GM18858 (cell line): ENCODE results near the gene GLIS1.

Experiments
- ATAC-seq: cut with Tn5 transposase; IDR thresholded peaks from one replicate; pipeline ENCODE4 v1.9.1; 2021; ENCODE audit not compliant: unreplicated experiment

GLIS1 gene

GRCh38 chr1:53695116-53695515 lies 43.8 kb downstream of the GLIS1 start:
- no peak for ATAC-seq

DNA sequence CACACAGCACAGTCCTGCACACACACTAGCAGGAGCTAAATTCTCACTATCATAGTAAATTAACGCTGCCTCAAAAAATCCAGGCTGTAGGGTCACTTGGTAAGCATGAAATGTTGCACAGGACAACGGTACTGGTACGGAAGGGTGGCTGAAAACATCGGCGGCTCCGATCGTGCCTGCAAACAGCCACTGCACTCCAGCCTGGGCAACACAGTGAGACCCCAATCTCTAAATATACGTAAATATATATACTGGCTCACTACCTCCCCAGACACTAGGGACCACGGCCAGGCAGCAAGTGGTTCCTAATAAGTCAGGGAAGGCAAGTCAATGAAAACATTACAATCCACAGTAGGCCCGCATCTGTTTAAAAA lies 44.3 kb downstream of the GLIS1 start:
- no peak for ATAC-seq

DNA sequence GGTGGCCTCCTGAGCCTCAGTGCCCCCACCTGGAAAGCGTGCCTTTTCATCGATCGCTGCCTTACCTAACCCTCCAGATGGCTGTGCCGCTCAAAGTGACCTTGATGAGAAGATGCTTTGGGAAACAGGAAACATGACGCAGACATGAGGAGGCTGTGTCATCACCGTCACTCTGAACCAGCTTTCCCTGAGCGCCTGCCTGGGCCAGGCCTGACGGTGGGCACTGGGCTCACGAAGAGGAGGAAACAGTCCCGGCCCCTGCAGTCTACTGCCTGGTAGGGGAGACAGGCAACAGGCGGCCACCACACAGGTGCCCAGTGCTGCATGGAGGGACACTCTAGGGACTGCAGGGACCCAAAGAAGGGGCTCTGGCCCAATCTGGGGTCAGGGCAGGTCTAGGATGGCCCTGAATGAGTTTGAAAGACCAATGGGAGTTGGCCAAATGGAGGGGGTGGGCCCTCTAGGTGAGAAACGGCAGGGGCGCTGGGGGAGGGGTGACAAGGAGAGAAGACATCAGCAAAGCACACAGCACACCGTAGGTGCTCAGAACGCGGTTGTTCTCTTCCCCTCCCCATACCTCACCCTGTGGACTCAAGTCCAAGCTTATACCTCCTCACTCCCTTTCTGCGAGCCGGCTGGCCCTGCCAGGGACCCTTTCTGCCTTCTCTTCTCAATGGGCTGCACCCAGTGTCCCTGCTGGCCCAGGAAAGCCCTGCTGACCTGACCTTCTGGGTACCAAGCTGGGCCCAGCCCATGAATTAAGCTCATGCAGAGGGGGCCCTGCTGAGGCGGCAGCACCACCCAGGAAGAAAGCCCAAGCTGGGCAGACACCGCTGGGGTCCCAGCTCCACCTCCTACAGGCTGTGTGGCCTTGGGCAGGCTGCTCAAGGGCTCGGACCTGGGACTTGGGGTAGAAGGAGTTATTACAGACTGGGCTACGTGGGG lies 44.9 kb downstream of the GLIS1 start:
- no peak for ATAC-seq

DNA sequence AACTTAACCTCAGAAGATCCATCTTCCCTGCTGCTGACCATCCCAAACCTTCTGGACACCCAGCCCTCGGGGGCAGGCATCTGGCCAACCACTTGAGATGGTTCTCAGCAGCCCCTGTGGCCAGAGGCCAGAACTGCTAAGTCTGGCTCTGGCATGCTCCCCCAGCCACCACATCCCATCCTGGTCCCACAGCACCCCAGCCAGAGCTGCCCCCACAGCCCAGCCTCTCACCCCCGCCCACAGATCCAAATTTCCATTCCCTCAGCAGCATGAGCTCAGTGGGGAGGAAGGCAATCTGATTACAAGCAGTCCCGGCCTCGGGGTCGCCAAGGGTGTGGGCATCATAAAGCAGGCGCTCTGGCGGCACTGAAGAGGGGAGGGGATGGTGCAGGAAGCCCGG lies 45.6 kb downstream of the GLIS1 start:
- ATAC-seq, result no peak

GRCh38 chr1:53691326-53691725 lies 47.6 kb downstream of the GLIS1 start:
- no peak for ATAC-seq

DNA sequence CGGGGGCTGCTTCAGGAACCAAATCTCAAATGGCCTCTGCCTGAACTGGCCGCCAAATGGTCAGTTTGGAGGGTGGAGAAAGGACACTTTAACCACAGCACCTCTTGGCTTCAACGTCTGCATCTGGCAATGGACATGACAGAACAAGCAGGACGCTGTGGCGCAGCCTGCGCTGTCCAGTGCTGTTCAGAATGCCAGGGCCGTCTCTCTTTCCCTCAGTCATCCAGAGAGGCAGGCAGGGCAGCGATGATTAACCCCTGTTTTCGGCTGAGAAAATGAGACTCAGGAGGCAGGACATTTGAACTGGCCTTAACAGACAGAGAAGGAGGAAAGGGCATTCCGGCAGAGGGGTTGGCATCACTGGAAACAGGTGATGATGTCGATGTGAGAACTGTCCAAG lies 48.6 kb downstream of the GLIS1 start:
- ATAC-seq, result no peak

DNA sequence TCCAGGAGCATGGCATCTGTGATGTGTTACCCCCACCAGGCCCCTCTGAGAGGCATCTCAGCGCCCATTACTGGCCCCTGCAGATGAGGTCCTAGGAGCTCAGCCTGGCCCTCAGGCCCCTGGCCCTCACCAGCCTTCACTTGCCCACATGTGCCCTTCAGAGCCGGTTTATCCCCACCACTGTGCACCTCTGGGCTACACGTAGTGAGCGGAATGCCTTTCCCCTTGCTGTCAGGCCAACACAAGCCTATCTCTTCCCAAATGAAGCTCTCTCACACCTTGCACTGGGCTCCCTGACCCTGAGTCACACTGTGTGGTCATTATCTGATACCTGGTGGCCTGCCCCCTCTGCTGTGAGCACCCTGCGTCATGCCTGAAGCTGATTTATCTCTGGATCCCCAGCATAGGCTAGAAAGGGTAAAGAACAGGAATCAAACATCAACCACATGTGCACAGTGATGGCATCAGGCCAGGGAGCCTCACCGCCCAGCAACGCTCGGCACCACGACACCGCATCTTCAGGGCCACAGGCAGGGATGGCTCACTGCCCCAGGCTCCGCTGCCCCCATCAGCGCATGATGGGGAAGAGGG lies 49.1 kb downstream of the GLIS1 start:
- no peak for ATAC-seq

DNA sequence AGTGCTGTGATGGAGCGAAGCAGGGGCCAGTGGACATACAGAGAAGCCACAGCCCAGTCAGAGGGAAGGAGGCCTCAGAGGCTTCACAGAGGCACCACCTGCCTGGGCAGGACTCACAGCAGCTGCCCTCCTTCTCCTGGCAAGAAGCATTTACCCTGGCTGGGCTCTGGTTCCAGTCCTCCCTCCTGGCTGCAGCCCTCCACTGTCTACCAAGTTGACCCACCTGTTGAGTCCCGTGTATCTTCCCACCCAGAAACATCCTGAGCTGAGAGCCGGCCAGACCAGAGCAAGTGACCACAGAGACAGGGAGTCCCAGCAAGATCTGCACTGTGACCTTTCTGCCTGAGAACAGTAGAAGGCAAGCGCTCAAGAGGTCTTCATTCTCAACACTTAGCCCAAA lies 49.7 kb downstream of the GLIS1 start:
- no peak for ATAC-seq

DNA sequence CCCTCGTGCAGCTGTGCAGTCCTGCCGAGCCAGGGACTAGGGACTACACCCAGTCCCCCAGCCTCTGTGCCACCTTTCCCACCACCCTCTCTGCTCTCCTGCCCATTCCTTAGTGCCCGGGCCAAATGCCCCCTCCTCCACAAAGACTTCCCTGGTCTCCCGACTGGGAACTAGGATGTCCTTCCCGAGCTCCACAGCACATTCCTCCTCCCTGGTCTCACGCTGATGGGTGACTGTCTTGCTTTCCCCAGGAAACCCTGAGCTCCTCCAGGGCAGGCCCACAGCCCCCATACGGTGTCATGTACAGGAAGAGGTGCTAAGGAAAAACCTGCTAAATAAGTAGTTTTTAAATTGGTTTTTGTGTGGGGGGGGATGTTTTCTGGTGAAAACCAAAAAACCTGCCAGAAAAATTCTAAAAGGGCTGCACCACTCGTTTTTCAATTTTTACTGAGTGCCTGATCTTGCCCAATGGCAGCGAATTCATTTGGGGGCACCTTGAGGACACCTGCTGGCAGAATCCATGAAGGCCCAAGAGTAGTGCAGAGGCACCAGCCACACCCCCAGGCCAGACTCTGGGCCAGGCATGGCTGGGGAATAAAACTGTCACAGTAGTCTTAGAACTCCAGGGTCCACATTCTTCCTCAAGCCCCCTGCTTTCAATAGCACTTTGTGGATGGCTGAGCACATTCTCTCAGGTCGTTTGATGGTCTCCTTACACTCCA lies 50.4 kb downstream of the GLIS1 start:
- ATAC-seq, result no peak

GRCh38 chr1:53687901-53688300 lies 51.1 kb downstream of the GLIS1 start:
- ATAC-seq, result no peak

- no peak for ATAC-seq
Observed at GRCh38 chr1:53687426-53687825, 51.5 kb downstream of the GLIS1 start.

DNA sequence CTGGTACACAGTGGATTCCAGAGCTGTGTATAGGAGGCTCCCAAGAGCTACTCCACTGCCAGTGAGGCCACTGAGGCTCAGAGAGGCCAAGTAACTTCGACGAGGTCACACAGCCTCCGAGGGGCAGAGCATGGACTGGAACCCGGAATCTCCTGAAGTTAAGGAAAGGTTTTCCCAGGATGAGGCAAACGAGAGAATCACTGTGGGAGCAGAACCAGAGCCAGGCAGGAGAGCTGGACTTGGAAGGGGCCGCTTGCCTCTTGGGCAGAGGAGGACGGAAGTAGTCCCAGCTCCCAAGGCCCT lies 52.0 kb downstream of the GLIS1 start:
- ATAC-seq, result no peak

DNA sequence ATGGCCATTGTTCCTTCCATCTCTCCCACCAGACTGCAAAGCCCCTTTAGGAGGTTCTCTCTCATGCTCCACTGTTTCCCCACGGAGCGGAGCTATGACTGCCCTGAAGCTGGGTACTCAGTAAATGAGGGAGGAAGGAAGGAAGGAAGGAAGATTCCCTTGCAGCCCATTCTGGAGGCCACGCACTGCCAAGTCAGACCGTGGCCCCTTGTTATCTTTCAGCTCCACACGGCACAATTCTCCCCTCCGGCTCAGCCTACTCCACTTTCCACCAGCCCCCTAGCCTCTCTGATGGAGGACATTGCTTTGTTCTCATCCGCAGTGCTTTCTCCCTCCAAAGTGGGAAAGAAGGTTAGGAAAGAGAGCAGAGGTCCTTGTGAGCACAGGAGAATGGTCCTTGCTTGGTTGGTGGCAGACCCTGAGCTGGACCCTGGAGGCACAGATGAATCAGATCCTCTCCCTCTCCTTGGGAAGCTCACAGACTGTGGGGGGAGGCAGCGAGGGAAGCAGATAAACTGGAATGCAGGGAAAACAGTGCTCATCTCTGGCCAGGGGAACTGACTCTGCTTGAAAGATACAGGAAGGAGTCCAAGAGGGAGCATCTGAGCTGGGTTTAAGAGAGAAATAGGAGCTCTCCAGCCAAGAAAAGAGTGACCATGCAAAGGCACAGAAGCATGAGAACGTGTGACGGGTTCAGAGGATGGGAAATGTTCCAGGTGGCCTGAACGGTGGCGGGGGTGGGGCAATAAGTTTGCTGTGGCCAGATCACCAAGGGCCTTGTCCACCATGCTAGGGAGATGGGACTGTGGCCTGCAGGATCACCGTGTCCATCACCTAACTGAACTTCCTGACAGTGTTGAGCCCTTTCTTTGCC lies 52.6 kb downstream of the GLIS1 start:
- no peak for ATAC-seq

GRCh38 chr1:53685272-53686051 lies 53.5 kb downstream of the GLIS1 start:
- ATAC-seq, result no peak

DNA sequence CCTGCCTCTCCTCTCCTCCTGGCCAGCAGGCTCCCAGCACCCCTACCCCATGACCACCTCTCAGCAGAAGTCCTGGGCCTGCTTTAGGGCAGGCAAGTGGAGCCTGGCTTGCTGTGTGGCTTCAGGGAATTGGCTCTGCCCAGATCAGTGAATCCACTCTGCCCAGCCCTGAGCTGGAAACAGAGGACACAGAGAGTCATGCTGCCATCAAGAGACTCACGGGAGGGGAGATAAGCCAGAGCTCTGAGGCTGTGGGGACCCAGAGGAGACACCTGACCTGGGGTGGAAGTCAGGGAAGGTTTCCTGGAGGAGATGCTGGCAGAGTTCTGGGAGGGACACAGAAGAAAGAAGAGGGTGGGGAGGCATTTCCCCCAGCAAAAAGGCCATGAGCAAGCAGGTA lies 54.2 kb downstream of the GLIS1 start:
- ATAC-seq, result no peak

DNA sequence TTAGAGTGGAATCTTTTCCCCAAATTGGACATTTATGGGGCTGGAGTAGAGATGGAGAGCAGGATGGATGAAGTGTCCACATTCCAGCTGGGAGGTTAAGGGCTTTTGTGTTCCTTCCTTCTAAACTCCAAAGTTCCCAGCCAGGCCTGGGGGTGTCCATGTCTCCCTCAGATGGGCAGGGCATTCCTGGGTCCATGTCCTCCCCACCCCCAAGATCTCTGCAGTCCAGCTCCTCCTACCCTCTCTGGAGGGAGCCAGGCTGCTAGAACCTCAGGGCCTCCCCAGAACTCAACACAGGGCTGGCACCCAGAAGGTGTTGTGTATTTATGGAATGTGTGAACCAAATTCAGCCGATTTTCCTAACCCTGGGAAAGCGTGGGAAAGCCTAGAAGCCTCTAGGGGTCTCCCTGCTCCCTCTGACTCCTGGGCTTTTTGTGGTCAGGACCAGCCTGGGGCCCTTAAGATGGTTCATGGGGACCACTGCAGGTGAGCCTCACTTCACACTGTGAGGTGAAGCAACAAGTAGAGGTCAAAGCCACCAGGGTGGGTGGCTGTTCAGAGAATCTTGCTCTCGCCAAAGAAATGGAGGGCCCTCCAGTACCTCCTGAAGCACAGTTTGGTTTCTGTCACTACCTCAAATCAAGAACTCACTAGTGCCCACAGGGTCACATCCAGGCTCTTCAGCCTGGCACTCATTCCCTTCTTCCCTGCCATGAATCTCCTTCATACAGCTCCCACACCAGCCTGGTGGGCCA lies 54.8 kb downstream of the GLIS1 start:
- ATAC-seq, result no peak

DNA sequence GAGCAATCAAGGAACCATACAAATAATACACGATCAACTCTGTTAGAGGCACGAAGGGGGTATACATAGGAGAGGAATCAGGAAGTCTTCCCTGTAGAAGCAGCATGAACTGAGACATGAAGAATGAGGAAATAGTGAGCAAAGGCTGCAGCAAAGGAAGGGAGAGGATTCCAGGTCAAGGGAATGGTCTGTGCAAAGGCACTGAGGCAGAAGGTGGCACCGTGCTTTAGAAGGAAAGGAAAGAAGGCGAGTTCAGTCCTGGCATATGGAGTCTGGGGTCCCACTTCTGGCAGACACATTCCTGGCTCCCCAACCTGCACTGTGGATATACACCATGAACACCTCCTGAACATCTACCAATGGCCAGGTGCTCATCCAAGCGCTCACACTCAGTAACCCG lies 56.1 kb downstream of the GLIS1 start:
- no peak for ATAC-seq

- ATAC-seq, result no peak
Observed at GRCh38 chr1:53681977-53682685, 56.8 kb downstream of the GLIS1 start.

DNA sequence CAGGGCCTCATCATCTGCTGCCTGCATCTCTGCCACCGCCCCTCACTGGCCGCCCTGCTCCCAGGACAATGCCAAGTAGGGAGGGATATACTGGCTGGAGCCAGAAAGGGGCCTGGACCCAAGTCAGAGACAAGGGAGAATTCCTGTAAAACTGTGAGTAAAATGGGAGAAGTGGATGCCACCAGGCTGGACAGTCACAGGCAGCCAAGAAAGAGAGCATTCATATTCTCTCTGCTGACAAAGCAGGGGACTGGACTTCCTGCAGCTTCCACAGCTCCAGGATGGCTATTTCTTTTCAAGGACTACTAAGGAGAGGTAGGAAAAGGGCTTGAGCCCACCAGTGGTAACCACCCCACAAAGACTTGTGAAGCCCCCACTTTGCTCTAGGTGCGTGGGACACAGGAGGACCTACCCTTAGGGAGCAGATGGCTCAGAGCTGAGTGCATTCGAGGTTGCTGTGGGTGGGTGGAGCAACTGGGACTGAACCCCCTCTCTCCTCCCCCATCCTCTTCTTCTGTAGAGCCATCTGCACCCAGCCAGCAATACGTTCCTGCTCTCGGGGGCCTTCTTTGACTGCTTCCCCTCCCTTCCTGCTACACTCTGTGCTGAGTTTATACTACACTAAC lies 57.5 kb downstream of the GLIS1 start:
- ATAC-seq, result no peak
